Mucosa of descending colon (tissue), 3 donors: ENCODE data around the gene INSC. TPM values are rescaled to one million over a fixed set of nuclear protein-coding genes. Genes with fewer than 3 reads are reported as not detected.

Experiments
- ATAC-seq: fragments of 200-7000 bp; cut with Tn5 transposase; one replicate; pipeline ENCODE4 v1.9.1; 2020; ENCODE audit warnings: mild to moderate bottlenecking, moderate library complexity
- DNase-seq, 3 donors: peaks; one replicate each; pipeline ENCODE4 v3.0.0-alpha.2; 2020
- H3K36me3 ChIP-seq: fragments of 200-600 bp; one replicate; pipeline ENCODE4 v1.8.0; 2021; ENCODE audit warnings: low read depth, mild to moderate bottlenecking
- H3K4me1 ChIP-seq: fragments of 200-600 bp; one replicate; pipeline ENCODE4 v1.8.0; 2021; ENCODE audit warnings: low read depth, mild to moderate bottlenecking
- H3K4me3 ChIP-seq: fragments of 200-600 bp; one replicate; pipeline ENCODE4 v1.8.0; 2021; ENCODE audit warnings: mild to moderate bottlenecking
- H3K9me3 ChIP-seq: fragments of 200-600 bp; one replicate; pipeline ENCODE4 v1.8.0; 2021; ENCODE audit warnings: mild to moderate bottlenecking
- intact Hi-C, 2 donors: fragments of 100-400 bp; cut with DNase I in 1 of 2; cut with micrococcal nuclease in 1 of 2; formaldehyde crosslinking; loops; one replicate each; pipeline versions ENCODE4 v1.11.0 to v1.11.1; 2022; cut with DNase I, micrococcal nuclease
- total RNA-seq, 3 donors: library from RNA; stranded (reverse); fragmentation: NEBNext Ultra II Directional in 2 of 3; extraction: Animal tissue kit (Norgen Biotek cat#: 25700) in 2 of 3; gene quantifications; one replicate each; pipeline versions ENCODE4 v1.2.1 to v1.2.4, GENCODE V29; 2021 to 2023
- TF ChIP-seq, protein P1 (sequence below): fragments of 200-600 bp; IDR thresholded peaks from one replicate; pipeline ENCODE4 v1.8.0; 2022; ENCODE audit warnings: antibody characterized with exemption, mild to moderate bottlenecking
- donor health status: DM: no; HTN: no; CAD: no; lungs with moderate emphysema.
- donor health status: DM: no; HTN: no; CAD: no.
- donor health status: DM: no; HTN: yes; CAD: no.

Gene INSC
- total RNA-seq, 3 donors from 2014 or later = 1.4 to 4.2 (median 2.6) TPM

DNA sequence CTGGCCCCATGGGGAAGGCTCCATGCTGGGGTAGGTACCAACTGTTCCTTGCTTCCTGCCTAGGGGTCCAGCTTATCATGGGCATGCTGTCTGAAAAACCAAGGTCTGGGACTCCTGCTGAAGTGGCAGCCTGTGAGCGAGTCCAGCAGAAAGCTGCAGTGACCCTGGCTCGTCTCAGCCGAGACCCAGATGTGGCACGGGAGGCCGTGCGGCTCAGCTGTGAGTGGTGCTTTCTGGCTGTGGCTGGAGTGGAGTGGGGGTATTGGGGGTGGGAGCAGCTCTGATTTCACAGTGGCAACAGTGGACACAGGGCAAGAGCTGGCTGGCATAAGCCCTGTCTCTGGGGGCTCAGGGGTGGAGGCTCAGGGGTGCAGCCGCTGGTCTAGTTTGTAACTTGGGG, 124.1 kb downstream of the INSC start:
- Histone ChIP-seq H3K4me3 (no peak overlapping the region), H3K9me3 (no peaks in the 10 kb centered on the region), H3K4me1 (no peaks in the 10 kb centered on the region), H3K36me3 (no peaks in the 10 kb centered on the region)
- DNase-seq (no peak), ATAC-seq (no peak)
- TF ChIP-seq, protein P1, sequence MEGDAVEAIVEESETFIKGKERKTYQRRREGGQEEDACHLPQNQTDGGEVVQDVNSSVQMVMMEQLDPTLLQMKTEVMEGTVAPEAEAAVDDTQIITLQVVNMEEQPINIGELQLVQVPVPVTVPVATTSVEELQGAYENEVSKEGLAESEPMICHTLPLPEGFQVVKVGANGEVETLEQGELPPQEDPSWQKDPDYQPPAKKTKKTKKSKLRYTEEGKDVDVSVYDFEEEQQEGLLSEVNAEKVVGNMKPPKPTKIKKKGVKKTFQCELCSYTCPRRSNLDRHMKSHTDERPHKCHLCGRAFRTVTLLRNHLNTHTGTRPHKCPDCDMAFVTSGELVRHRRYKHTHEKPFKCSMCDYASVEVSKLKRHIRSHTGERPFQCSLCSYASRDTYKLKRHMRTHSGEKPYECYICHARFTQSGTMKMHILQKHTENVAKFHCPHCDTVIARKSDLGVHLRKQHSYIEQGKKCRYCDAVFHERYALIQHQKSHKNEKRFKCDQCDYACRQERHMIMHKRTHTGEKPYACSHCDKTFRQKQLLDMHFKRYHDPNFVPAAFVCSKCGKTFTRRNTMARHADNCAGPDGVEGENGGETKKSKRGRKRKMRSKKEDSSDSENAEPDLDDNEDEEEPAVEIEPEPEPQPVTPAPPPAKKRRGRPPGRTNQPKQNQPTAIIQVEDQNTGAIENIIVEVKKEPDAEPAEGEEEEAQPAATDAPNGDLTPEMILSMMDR = no peak
- intact Hi-C loops = no loop called here

DNA sequence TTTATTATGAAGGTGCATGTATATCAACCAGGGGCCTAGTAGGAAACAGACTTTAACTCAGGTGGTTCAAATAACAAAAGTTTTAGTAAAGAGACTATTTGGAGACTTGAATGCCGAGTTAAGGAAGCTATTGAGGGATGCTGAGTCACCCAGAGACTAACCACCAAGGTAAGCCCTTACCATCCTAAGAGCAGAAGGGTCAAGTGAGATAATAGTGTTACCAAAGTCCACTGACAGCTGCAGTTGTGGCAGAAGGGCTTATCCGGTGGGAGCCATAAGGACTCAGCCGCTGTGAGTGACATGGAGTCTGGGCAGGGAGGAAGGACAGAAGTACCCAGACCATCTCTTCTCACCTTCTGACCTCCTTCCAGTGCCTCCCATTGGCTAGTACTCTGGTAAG, 134.0 kb downstream of the INSC start:
- Histone ChIP-seq H3K36me3 (no peaks in the 10 kb centered on the region), H3K4me1 (no peaks in the 10 kb centered on the region), H3K4me3 (no peak overlapping the region), H3K9me3 (no peaks in the 10 kb centered on the region)
- intact Hi-C loops = no loop called here
- ATAC-seq = no peak
- TF ChIP-seq, protein P1 = no peak
- no peak for DNase-seq

DNA sequence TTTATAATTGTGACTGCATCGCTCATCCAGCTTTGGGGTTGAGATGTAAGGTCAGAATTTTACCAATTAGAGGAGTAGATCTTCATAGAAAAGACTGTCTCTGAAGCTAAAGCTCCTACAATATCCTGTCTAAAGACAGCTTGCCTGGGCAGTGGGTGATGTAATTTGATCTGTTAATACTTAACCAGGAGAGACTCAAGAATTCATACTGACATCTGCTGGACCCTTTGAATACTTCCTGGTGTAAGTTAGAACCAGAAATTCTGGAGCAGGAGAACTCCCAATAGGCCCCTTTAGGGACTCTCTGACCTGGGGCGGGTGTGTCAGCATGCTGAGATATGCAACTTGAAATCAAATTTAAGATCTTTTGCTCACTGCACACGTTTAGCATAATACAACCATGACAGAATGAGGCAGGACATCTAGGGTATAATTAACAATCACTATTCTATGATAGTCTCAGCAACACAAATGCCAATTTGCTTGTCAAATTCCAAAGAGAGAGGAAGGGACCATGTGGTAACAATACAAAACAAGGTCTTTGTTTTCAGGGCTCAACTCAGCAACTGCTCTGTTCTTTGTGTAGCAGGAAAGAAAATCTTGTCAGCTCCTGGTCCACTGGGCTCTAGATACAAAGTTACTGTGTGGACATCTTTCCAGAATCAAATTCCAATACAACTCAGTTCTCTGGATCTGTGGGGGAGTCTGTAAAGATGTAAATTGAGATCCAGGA, 143.9 kb downstream of the INSC start:
- TF ChIP-seq, protein P1 = no peak
- Histone ChIP-seq H3K4me1 (no peaks in the 10 kb centered on the region), H3K36me3 (no peaks in the 10 kb centered on the region), H3K4me3 (no peak overlapping the region), H3K9me3 (no peaks in the 10 kb centered on the region)
- intact Hi-C loops = no loop called here
- DNase-seq (peak in 1 of 3 donors; percentile 19), ATAC-seq (peak; percentile 92)

DNA sequence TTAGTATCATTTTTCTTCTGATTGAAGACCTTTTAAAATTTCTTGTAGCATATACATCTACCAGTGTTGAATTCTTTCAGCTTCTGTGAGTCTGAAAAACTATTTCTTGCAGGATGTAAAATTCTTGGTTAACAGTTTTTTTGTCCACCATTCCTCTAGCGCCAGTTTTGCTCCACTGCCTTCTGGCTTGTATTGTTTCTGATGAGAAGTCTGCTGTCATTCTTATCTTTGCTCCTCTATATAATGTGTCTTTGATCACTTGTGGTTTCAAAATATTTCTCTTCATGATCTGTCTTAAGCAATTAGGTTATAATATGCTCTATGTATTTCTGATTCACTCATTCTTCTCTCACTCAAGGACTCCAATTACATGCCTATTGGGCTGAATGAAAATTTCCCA, 152.3 kb downstream of the INSC start:
- ATAC-seq = no peak
- TF ChIP-seq, protein P1 = no peak
- no peaks in the 10 kb centered on the region for H3K36me3 ChIP-seq

DNA sequence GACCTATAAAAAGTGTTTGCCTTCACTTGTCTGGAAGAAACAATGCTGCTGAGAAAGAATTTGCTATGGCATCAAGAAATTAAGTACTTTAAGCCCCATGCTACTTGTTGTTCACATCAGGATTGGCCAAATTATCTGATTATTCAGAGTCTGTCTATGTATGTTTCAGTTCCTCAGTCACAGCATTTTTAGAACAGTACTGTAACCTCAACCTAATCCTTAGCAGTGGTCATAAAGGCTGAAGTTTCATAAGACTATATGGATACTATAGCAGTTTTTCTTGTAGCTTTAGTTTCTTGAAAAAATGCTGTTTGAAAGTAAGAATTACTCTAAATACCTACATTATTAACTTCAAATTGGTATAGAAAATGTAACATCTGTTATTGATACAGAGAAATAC, 153.9 kb downstream of the INSC start:
- intact Hi-C loops = no loop called here
- TF ChIP-seq, protein P1 = no peak
- no peak for ATAC-seq

More for the DNA sequence above, 152.3 kb downstream of the INSC start:
- H3K4me1 ChIP-seq = no peaks in the 10 kb centered on the region
- no peak for DNase-seq
- no peak overlapping the region for H3K4me3 ChIP-seq
- intact Hi-C loops = no loop called here
- H3K9me3 ChIP-seq = peaks cover 10% of the 10 kb centered on the region

DNA sequence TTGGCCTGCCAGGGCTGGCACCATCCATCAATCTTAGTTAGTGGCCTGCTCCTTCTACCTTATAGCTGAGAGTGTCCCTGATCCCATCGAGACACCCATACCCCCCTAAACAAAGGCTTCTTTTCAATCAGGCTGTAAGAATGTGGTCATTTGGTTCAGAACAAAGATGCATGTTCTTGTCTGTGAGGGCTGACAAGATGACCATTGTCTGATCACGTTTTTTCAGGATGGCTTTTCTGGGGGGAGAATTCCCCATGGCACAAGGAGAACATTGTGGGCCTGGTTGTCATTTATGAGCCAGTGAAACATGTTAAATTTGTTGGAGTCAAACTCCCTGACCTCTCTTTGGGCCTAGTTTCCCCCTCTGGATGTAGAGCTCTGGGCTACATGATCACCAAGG, 160.4 kb downstream of the INSC start:
- Histone ChIP-seq H3K4me1 (no peaks in the 10 kb centered on the region), H3K36me3 (no peaks in the 10 kb centered on the region), H3K9me3 (no peaks in the 10 kb centered on the region), H3K4me3 (no peak overlapping the region)
- ATAC-seq (no peak), DNase-seq (no peak)
- intact Hi-C loops = no loop called here
- TF ChIP-seq, protein P1 = no peak

More for the DNA sequence above, 153.9 kb downstream of the INSC start:
- DNase-seq = no peak
- H3K4me3 ChIP-seq = no peak overlapping the region
- no peaks in the 10 kb centered on the region for H3K4me1 ChIP-seq
- no peaks in the 10 kb centered on the region for H3K36me3 ChIP-seq
- peaks cover 10% of the 10 kb centered on the region for H3K9me3 ChIP-seq
